HG02970 (cell line): ENCODE results near the gene ZNF638.
"Not testable (repeated sequence)": the region's sequence is repeated elsewhere in the genome, so short reads cannot be mapped to it uniquely, and the experiment has no call there.

Experiments
- ATAC-seq: cut with Tn5 transposase; IDR thresholded peaks from one replicate; pipeline ENCODE4 v1.9.1; 2021; ENCODE audit warnings: mild to moderate bottlenecking, moderate library complexity, moderate number of reproducible peaks; ENCODE audit not compliant: unreplicated experiment, low FRiP score

ZNF638 gene

GRCh38 chr2:71393216-71393615 is 61.6 kb downstream of the ZNF638 start:
- ATAC-seq, result no peak

DNA sequence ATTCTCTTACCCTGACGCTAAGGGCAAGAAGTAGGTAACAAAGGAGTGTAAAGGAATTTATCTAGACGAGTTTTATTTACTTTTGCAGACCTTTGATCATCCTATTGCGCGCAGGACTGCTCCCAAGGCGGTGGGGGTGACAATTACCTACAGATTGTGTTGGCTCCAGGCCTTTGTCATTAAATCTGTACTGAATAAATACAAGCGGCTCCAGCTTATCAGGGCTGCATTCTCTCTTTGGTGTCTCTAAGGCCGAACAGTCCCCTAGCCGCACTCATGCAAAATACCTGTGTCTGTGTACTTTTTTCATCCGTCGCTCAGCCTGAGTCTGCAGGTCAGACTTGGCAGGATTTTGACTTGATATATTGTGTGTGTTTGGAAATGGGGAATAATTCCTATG is 63.9 kb downstream of the ZNF638 start:
- no peak for ATAC-seq

- ATAC-seq, result no peak
These were observed 70.8 kb downstream of the ZNF638 start for GRCh38 chr2:71402427-71402826.

DNA sequence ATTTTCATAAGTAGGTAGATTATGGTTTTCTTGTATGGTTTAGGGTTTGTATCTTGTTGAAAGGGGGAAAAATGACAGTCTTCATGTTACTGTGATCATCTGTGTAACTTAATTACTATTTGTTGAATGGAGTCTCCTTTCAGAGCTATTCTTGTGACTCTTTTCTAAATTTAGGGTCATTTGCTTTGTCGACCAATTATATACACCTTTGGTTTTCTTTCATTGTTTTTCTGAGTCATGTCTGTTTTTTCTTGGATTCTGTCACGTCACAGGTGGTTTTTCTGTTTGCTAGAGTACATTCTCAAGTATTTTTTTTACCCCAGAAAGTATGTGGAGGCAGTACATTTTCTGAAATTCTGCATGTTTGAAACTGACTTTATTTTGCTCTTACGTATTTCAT is 78.0 kb downstream of the ZNF638 start:
- ATAC-seq, result no peak

GRCh38 chr2:71410696-71411095 is 79.1 kb downstream of the ZNF638 start:
- ATAC-seq, result no peak

- ATAC-seq, result not testable (repeated sequence)
These were observed 85.3 kb downstream of the ZNF638 start for GRCh38 chr2:71416866-71417265.

DNA sequence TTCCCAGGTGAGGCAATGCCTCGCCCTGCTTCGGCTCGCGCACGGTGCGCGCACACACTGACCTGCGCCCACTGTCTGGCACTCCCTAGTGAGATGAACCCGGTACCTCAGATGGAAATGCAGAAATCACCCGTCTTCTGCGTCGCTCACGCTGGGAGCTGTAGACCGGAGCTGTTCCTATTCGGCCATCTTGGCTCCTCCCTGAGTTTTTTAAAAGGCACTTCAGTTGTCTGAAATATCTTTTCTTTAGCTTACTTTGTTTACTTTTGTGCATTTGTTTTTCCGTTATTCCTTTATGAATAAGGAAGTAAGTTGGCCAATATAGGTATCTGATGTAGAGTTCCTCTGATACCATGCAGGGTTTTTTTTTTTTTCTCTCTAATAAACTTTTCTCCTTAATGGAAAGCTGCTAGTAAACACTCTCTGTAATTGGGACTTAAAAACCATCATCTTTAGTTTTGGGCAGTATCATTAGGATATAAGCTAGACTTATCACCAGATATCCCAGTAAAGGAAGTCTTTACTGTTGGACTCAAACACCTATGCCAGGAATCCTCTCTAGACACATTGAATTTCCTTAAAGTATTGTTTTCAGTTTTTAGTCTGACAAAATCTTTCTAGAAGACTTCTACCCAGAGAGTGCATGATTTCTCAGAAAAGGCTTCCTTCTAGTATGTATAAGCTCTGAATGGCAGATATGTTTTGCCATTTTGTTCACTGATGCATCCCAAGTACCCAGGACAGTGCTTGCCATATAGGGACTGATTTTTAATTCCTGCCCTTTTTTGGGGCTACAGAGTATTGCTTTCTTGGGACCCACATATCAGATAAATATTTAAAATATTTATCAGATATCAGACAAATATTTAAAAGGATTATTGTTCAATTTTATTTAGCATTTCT is 86.0 kb downstream of the ZNF638 start:
- no peak for ATAC-seq

DNA sequence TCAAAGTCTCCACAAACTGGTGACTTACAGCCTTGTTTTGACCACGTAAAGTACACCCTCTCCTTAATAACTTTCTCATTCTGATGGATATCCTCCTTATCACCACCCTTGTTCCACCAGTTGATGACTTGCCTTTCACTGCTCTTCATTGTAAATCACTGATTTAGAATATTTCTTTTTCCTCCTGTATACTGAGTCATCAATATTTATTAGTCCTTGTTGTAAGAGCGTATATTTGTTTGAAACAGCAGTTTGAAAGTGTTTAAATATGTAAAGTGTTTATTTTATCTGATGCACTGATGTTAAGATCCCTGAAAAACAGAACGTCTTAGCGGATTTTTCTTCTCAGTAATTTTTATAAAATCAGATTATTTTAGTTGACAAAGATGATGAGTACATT is 87.6 kb downstream of the ZNF638 start:
- ATAC-seq, result no peak

- ATAC-seq, result no peak
These were observed 88.4 kb downstream of the ZNF638 start for GRCh38 chr2:71419976-71420375.

- no peak for ATAC-seq
These were observed 91.2 kb downstream of the ZNF638 start for GRCh38 chr2:71422786-71423185.

DNA sequence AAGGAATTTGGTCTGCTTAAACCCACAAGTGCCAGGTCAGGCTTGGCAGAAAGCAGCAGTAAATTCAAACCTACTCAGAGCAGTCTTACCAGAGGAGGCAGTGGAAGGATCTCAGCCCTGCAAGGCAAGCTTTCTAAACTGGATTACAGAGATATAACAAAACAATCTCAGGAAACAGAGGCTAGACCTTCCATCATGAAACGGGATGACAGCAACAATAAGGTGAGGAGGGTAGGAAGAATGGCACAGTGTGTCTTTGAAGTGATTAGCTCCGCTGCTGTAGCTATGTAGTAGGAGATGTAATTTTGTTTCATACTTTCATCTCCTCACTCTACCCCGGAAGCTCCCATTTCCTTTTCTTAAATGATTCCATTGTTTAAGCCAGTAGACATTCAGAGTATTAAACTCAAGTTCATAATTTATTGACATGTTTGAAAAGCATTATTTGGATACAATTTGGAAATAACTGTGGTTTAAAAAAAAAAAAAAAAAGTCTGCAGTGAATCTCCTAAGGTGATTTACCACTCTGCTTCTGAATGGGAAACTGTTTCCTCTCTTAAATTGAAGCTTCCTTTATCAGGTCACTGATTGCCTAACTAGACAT is 92.3 kb downstream of the ZNF638 start:
- no peak for ATAC-seq

GRCh38 chr2:71426721-71427120 is 95.1 kb downstream of the ZNF638 start:
- no peak for ATAC-seq

DNA sequence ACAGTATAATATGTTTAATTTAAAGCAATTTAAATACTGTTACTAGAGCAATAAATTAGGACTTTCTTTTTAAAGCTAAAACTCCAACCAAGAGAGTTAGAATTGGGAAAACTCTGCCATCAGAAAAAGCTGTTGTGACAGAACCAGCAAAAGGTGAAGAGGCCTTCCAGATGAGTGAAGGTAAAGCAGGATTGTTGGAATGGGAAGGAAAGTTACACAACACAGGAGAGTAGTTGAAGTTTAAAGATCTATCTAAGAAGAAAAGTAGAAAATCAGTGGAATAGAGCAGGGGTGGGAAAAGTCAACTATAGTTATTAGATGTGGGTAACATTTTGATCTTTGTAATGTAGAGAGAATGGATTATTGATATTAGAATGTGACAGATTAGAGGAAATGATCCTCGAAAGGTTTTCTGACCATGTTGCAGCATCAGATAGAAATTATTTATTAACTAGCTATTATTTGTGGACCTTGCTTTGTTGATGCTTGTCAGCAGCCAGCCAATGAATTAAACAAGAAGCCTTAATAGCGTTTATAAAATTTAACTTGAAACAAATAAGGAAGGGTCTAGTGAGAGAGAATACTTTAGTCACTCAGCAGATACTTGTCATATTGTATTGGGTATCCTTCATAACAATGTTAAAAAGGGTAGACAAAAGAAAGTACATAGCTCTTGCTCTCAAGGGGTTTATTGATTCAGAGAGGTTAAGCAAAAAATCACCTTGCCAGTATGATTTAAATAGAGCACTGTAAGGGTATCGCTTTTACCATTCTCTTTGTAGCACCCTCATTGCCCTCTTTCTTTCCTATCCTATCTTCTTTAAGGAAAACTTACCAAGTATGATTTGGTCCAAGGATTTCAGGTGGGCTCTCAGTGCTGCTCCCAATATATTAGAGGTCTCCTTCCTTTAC is 97.1 kb downstream of the ZNF638 start:
- ATAC-seq, result no peak

DNA sequence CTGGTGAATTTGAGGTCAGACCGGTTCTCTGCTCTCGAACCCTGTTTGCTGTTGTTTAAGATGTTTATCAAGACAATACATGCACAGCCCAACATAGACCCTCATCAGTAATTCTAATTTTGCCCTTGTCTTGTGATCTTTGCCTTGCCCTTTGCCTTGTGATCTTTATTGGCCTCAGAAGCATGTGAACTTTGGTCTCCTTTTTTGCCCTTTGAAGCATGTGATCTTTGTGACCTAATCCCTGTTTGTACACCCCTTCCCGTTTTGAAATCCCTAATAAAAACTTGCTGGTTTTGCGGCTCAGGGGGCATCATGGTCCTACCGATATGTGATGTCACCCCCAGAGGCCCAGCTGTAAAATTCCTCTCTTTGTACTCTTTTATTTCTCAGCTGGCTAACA is 113.6 kb downstream of the ZNF638 start:
- ATAC-seq, result not testable (repeated sequence)

DNA sequence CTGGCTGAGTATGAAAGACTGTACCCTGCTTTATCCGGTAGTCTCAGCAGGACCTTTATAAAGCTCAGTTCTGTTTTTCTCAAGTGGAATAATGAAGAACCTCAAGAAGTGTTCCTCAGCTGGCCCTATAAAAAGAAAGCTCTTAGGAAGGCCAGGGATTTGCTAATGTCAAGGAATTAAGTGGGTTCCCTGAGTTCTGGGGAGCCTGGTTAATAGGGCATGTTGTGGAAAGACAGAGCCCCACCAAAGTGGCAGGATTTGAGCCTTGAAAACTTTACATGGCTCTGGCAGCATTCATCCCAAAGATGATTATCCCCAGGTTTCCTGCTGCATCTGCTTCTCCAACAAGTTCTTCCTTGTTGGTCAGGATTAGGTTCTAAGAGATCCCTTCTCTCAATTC is 114.9 kb downstream of the ZNF638 start:
- ATAC-seq, result no peak

GRCh38 chr2:71449343-71449742 is 117.8 kb downstream of the ZNF638 start:
- no peak for ATAC-seq

DNA sequence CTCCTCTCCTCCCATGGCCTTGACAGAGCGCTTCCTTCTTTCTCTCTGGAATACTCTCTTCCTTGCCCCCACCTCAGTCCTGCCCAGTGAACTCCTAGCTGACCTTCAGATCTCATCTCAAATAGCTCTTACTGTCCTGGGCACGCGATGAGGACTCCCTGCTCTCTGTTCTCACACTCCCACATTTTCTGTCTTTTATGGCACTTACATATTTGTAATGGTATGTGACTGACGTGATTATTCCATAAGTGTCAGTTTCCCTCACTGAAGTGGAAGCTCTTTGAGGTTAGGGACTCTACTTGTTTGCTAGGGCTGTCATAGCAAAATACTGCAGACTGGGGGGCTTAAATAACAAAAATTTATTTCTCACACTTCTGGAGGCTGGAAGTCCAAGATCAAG is 120.1 kb downstream of the ZNF638 start:
- no peak for ATAC-seq

- ATAC-seq, result no peak
These were observed 121.0 kb downstream of the ZNF638 start for GRCh38 chr2:71452565-71452964.

DNA sequence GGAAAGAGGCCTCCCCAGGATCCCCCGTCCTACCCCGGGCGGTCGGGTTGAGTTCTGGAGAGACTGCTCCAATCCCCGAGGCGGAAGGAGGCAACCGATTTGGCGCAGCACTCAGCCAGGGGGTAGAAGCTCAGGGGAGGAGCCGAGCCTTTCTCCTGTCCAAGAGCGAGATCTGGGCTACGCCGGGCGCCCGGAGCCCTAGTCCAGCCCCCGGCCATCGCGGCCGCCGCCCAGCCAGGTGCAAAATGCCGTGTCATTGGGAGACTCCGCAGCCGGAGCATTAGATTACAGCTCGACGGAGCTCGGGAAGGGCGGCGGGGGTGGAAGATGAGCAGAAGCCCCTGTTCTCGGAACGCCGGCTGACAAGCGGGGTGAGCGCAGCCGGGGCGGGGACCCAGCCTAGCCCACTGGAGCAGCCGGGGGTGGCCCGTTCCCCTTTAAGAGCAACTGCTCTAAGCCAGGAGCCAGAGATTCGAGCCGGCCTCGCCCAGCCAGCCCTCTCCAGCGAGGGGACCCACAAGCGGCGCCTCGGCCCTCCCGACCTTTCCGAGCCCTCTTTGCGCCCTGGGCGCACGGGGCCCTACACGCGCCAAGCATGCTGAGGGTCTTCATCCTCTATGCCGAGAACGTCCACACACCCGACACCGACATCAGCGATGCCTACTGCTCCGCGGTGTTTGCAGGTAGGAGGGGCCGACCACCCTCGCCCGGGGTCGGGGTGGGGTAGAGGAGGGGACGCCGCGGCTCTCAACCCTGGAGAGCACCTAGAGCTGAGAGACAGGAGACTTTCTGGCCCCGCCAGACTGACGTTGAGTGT is 122.0 kb downstream of the ZNF638 start, which contains the start of gene DYSF:
Gene DYSF, plus strand, starts transcription at position 158 of the 817 bp plus-strand sequence.
- no peak for ATAC-seq
